PC-9 (cell line): ENCODE data around the gene TFRC. TPM values are rescaled to one million over a fixed set of nuclear protein-coding genes. Genes with fewer than 3 reads are reported as not detected.

Source experiments
- BruUV-seq: library from RNA; stranded (reverse); fragments of 400-500 nt; replicated peaks from 2 replicates; lab custom pipeline; 2021; lab: Mats Ljungman, UMichigan
- CTCF ChIA-PET: fragments of 300-600 bp; sonication (Branson Sonifier 250); formaldehyde crosslinking; loops from one replicate; lab custom pipeline; 2022; ENCODE audit warnings: antibody characterized with exemption; lab: Charles Lee
- POLR2A ChIA-PET: fragments of 300-600 bp; sonication (Branson Sonifier 250); formaldehyde crosslinking; loops from one replicate; lab custom pipeline; 2022; ENCODE audit warnings: antibody characterized with exemption; ENCODE audit not compliant: unreplicated experiment; lab: Charles Lee
- DNase-seq, 2 experiments: peaks; one replicate each; pipeline versions ENCODE4 v3.0.0 to v3.0.0-alpha.2; 2015 to 2022; ENCODE audit warnings: mixed read lengths in 1 of 2
- H2AFZ ChIP-seq: fragments of 200-600 bp; sonication (generic); 2 replicates; pipeline ENCODE4 v1.8.1; 2017; ENCODE audit warnings: antibody characterized with exemption
- H3F3A ChIP-seq: fragments of 200-600 bp; sonication (generic); 2 replicates; pipeline ENCODE4 v1.8.1; 2017; ENCODE audit warnings: antibody characterized with exemption, mild to moderate bottlenecking, low read depth; ENCODE audit not compliant: insufficient read depth
- H3K27ac ChIP-seq: fragments of 200-600 bp; sonication (generic); 2 replicates; pipeline ENCODE4 v1.6.1; 2016; ENCODE audit warnings: mixed run types
- H3K27me3 ChIP-seq: fragments of 200-600 bp; sonication (generic); 2 replicates; pipeline ENCODE4 v1.6.1; 2016; ENCODE audit warnings: low read depth, mixed run types; ENCODE audit not compliant: insufficient read depth
- H3K36me3 ChIP-seq: fragments of 200-600 bp; sonication (generic); 2 replicates; pipeline ENCODE4 v1.6.1; 2016; ENCODE audit warnings: low read depth, mixed run types
- H3K4me1 ChIP-seq: fragments of 200-600 bp; sonication (generic); replicated peaks from 2 replicates; pipeline ENCODE4 v1.6.1; 2016; ENCODE audit warnings: mixed run types; ENCODE audit not compliant: insufficient read depth
- H3K4me2 ChIP-seq: fragments of 200-600 bp; sonication (generic); 2 replicates; pipeline ENCODE4 v1.6.1; 2017; ENCODE audit warnings: mixed run types
- H3K4me3 ChIP-seq: fragments of 200-600 bp; sonication (generic); 2 replicates; pipeline ENCODE4 v1.6.1; 2016; ENCODE audit warnings: mixed run types
- H3K79me2 ChIP-seq: fragments of 200-600 bp; sonication (generic); 2 replicates; pipeline ENCODE4 v1.6.1; 2017; ENCODE audit warnings: low read depth, mixed run types
- H3K9me2 ChIP-seq: fragments of 200-600 bp; sonication (generic); 2 replicates; pipeline ENCODE4 v1.8.1; 2017; ENCODE audit warnings: mild to moderate bottlenecking; ENCODE audit not compliant: insufficient read depth
- H3K9me3 ChIP-seq: fragments of 200-600 bp; sonication (generic); 2 replicates; pipeline ENCODE4 v1.8.1; 2016; ENCODE audit warnings: low read depth; ENCODE audit not compliant: insufficient read depth
- H4K20me1 ChIP-seq: fragments of 200-600 bp; sonication (generic); 2 replicates; pipeline ENCODE4 v1.8.1; 2017; ENCODE audit not compliant: insufficient read depth
- EZH2 ChIP-seq: fragments of 200-600 bp; sonication (generic); IDR thresholded peaks from 2 replicates; pipeline ENCODE4 v1.8.0; 2017; ENCODE audit warnings: antibody characterized with exemption, low read depth
- intact Hi-C: fragments of 100-400 bp; cut with micrococcal nuclease; formaldehyde crosslinking; loops from one replicate; pipeline ENCODE4 v1.10.0; 2022; ENCODE audit not compliant: unreplicated experiment
- total RNA-seq: library from RNA; stranded (reverse); gene quantifications from 2 replicates; pipeline ENCODE4 v1.2.3, GENCODE V29; 2021
- TF ChIP-seq, protein P1 (sequence below): fragments of 200-600 bp; sonication (generic); conservative IDR thresholded peaks from 2 replicates; pipeline ENCODE4 v1.6.1; 2017; ENCODE audit warnings: mixed run types, antibody characterized with exemption, mild to moderate bottlenecking, moderate library complexity

TFRC gene
- total RNA-seq, 1 experiment from 2014 or later = 195 TPM

GRCh38 chr3:196097373-196098154, 15.7 kb upstream of the TFRC start:
- no TSS peak for BruUV-seq

DNA sequence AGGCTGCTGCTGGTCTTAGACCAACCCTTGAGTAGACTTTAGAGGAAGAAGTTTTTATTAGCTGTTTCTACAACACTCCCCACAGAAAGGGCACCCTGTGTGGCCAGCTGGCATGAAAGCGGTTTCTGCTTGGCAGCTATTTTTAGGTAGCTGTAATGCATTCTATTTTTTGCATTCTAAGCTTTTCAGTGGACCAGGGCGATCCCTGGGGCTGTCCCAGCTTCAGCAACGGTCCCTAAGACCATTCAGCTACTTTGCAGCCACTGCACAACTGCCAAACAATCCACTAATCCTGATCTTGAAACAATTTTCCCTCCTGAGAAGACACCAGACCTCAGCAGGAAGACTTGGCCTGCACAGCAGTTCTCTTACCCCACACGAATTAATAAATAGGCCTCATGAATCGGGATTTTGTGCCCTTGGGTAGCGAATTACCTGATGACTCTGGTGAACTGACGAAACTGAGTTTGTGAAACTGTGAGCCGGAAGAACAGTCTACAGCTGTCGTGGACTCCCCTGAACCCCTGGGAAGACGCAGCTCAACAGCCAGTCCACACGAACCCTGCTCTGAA, 14.6 kb upstream of the TFRC start:
- no peaks in the 10 kb centered on the region for H3K36me3 ChIP-seq
- no peak for DNase-seq
- H3K9me3 ChIP-seq = no peaks in the 10 kb centered on the region
- H3K4me1 ChIP-seq = no peaks in the 10 kb centered on the region
- intact Hi-C loops = no loop called here
- no peaks in the 10 kb centered on the region for H4K20me1 ChIP-seq
- H3K4me2 ChIP-seq = no peak overlapping the region
- TF ChIP-seq EZH2 = no peak
- TF ChIP-seq, protein P1, sequence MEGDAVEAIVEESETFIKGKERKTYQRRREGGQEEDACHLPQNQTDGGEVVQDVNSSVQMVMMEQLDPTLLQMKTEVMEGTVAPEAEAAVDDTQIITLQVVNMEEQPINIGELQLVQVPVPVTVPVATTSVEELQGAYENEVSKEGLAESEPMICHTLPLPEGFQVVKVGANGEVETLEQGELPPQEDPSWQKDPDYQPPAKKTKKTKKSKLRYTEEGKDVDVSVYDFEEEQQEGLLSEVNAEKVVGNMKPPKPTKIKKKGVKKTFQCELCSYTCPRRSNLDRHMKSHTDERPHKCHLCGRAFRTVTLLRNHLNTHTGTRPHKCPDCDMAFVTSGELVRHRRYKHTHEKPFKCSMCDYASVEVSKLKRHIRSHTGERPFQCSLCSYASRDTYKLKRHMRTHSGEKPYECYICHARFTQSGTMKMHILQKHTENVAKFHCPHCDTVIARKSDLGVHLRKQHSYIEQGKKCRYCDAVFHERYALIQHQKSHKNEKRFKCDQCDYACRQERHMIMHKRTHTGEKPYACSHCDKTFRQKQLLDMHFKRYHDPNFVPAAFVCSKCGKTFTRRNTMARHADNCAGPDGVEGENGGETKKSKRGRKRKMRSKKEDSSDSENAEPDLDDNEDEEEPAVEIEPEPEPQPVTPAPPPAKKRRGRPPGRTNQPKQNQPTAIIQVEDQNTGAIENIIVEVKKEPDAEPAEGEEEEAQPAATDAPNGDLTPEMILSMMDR = no peak
- H3K9me2 ChIP-seq = no peaks in the 10 kb centered on the region
- H2AFZ ChIP-seq = no peak overlapping the region
- H3K27me3 ChIP-seq = no peaks in the 10 kb centered on the region
- H3K4me3 ChIP-seq = no peak overlapping the region
- H3F3A ChIP-seq = no peaks in the 10 kb centered on the region; the same call in 1 of the 2 replicates
- ChIA-PET CTCF (no interaction called here), POLR2A (interaction anchor here (0.7 kb wide), 1 partner anchor 31 kb away, joined by 7 read pairs; no protein-coding TSS in a partner anchor)
- no peak overlapping the region for H3K27ac ChIP-seq
- no peaks in the 10 kb centered on the region for H3K79me2 ChIP-seq
- no TSS peak for BruUV-seq

More at GRCh38 chr3:196097373-196098154, 15.7 kb upstream of the TFRC start:
- Histone ChIP-seq H3K36me3 (no peaks in the 10 kb centered on the region), H3K9me3 (no peaks in the 10 kb centered on the region), H3K9me2 (no peaks in the 10 kb centered on the region), H3K27ac (no peak overlapping the region), H3K27me3 (no peaks in the 10 kb centered on the region), H3K4me3 (no peak overlapping the region), H3K4me1 (no peaks in the 10 kb centered on the region), H2AFZ (no peak overlapping the region), H4K20me1 (no peaks in the 10 kb centered on the region), H3K4me2 (no peak overlapping the region), H3F3A (no peaks in the 10 kb centered on the region; the same call in 1 of the 2 replicates), H3K79me2 (no peaks in the 10 kb centered on the region)
- POLR2A ChIA-PET = no interaction called here
- intact Hi-C loops = no loop called here
- DNase-seq = peak in 1 of 2 experiments; percentile 48
- TF ChIP-seq, protein P1 = no peak
- no peak for TF ChIP-seq EZH2
- CTCF ChIA-PET = interaction anchor here (0.6 kb wide), 1 partner anchor 862 kb away, joined by 5 read pairs; no protein-coding TSS in a partner anchor

- Histone ChIP-seq H3K79me2 (no peaks in the 10 kb centered on the region), H4K20me1 (no peaks in the 10 kb centered on the region), H2AFZ (no peak overlapping the region), H3K4me1 (no peaks in the 10 kb centered on the region), H3K27me3 (no peaks in the 10 kb centered on the region), H3K4me3 (no peak overlapping the region), H3K36me3 (no peaks in the 10 kb centered on the region), H3F3A (no peaks in the 10 kb centered on the region; the same call in 1 of the 2 replicates), H3K27ac (no peak overlapping the region), H3K4me2 (no peak overlapping the region), H3K9me3 (no peaks in the 10 kb centered on the region), H3K9me2 (no peaks in the 10 kb centered on the region)
- no TSS peak for BruUV-seq
- intact Hi-C loops = no loop called here
- TF ChIP-seq EZH2 = no peak
- TF ChIP-seq, protein P1 = no peak
- CTCF ChIA-PET = interaction anchor here (0.5 to 0.7 kb wide), 2 partner anchors 14 kb away, joined by 6 to 9 read pairs; no protein-coding TSS in a partner anchor
- POLR2A ChIA-PET = interaction anchor here (0.5 to 0.6 kb wide), 2 partner anchors 57 to 652 kb away, joined by 4 to 21 read pairs; no protein-coding TSS in a partner anchor
- DNase-seq = peak in 1 of 2 experiments; percentile 4
Observed at GRCh38 chr3:196093317-196094111, 11.6 kb upstream of the TFRC start.
